GM19438 (cell line): ENCODE results near the gene UCKL1.
"Not testable (repeated sequence)": the region's sequence is repeated elsewhere in the genome, so short reads cannot be mapped to it uniquely, and the experiment has no call there.

Experiments
- ATAC-seq: cut with Tn5 transposase; IDR thresholded peaks from one replicate; pipeline ENCODE4 v1.9.1; 2021; ENCODE audit warnings: low read depth; ENCODE audit not compliant: unreplicated experiment

The UCKL1 gene

GRCh38 chr20:63929071-63929470, 27.1 kb downstream of the UCKL1 start:
- ATAC-seq = no peak

GRCh38 chr20:63926298-63926697, 29.9 kb downstream of the UCKL1 start:
- no peak for ATAC-seq

- no peak for ATAC-seq
These were observed 32.0 kb downstream of the UCKL1 start for GRCh38 chr20:63924241-63924640.

- ATAC-seq = no peak
These were observed 32.6 kb downstream of the UCKL1 start for GRCh38 chr20:63923651-63924050.

- no peak for ATAC-seq
These were observed 36.0 kb downstream of the UCKL1 start for GRCh38 chr20:63920226-63920625.

GRCh38 chr20:63919130-63919529, 37.1 kb downstream of the UCKL1 start:
- ATAC-seq = no peak

GRCh38 chr20:63917811-63918210, 38.4 kb downstream of the UCKL1 start:
- no peak for ATAC-seq

GRCh38 chr20:63916371-63916939, 39.8 kb downstream of the UCKL1 start:
- not testable (repeated sequence) for ATAC-seq

- ATAC-seq = no peak
These were observed 40.7 kb downstream of the UCKL1 start for GRCh38 chr20:63915471-63915870.

- ATAC-seq = no peak
These were observed 42.4 kb downstream of the UCKL1 start for GRCh38 chr20:63913768-63914167.

- no peak for ATAC-seq
These were observed 45.0 kb downstream of the UCKL1 start for GRCh38 chr20:63911176-63911575.

GRCh38 chr20:63908008-63908682, 48.1 kb downstream of the UCKL1 start:
- ATAC-seq = no peak

GRCh38 chr20:63903796-63904561, 52.2 kb downstream of the UCKL1 start:
- no peak for ATAC-seq

GRCh38 chr20:63900413-63900812, 55.8 kb downstream of the UCKL1 start:
- ATAC-seq = no peak

- no peak for ATAC-seq
These were observed 57.2 kb downstream of the UCKL1 start for GRCh38 chr20:63898882-63899558.

GRCh38 chr20:63897978-63898561, 58.1 kb downstream of the UCKL1 start:
- no peak for ATAC-seq

- ATAC-seq = no peak
These were observed 59.7 kb downstream of the UCKL1 start for GRCh38 chr20:63896264-63897105.

GRCh38 chr20:63895952-63896263, 60.3 kb downstream of the UCKL1 start:
- no peak for ATAC-seq

- ATAC-seq = peak; percentile 3
These were observed 60.8 kb downstream of the UCKL1 start for GRCh38 chr20:63895202-63895951.
